ENCODE data around the gene IL4.
"Not testable (repeated sequence)": the region's sequence is repeated elsewhere in the genome, so short reads cannot be mapped to it uniquely, and the experiment has no call there.

Gene IL4

DNA sequence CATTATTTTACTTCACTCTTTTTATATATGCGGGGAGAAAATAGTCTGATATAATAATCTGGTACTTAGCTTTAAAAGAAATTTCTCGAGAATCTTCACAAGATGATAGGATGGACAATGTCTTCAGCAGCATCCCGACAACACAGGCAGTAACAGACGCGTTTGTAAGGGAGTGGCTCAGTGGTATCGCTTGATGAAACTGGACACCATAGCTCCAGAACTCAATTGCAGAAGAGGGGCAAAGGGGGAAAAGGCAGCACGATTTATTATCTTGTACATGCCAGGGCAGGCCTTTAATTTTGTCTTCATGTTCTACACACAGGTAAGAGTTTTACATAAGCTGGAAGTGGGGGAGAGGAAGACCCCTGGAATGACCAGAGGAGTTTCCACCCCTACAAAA lies 15.7 kb downstream of the IL4 start:
- H3K4ac ChIP-seq (ENCODE audit: low read length) = no peak overlapping the region
- no peak overlapping the region for H3K9ac ChIP-seq (ENCODE audit: low read depth, low read length, poor library complexity)
- H3K23ac ChIP-seq (ENCODE audit: low read depth, low read length, poor library complexity) = no peak overlapping the region
- no peaks in the 10 kb centered on the region for H3K27me3 ChIP-seq (ENCODE audit: control insufficient read depth in 3 of 3, insufficient read depth in 3 of 3, low read depth in 1 of 3, low read length in 3 of 3)
- DNase-seq (ENCODE audit: low spot score) = no peak
- H2AK5ac ChIP-seq (ENCODE audit: low read depth, low read length) = no peak overlapping the region
- H3K36me3 ChIP-seq (replicated peaks in 1 of 2; ENCODE audit: control insufficient read depth in 2 of 2, insufficient read depth in 2 of 2, low read length in 2 of 2) = no peaks in the 10 kb centered on the region
- no peak overlapping the region for H3K18ac ChIP-seq (ENCODE audit: low read length)
- H3K27ac ChIP-seq (replicated peaks; ENCODE audit: low read length) = no peak overlapping the region
- no peak overlapping the region for H2BK120ac ChIP-seq (ENCODE audit: low read depth, low read length)
- H2AFZ ChIP-seq (ENCODE audit: low read length) = no peak overlapping the region
- no peaks in the 10 kb centered on the region for H3K79me1 ChIP-seq (ENCODE audit: low read depth, low read length)
- no peak overlapping the region for H3K4me3 ChIP-seq (ENCODE audit: low read length in 2 of 2)
- WGBS, 2 donors (ENCODE audit: extremely low coverage in 2 of 2, insufficient read length in 2 of 2, insufficient replicate concordance in 1 of 2) = no CpG with 5 or more reads among the region's 7 CpGs
- no peak overlapping the region for H2BK15ac ChIP-seq (ENCODE audit: low read length)
- no peak overlapping the region for H2BK5ac ChIP-seq (ENCODE audit: low read length)
- H3K14ac ChIP-seq (ENCODE audit: low read length) = no peak overlapping the region
- H2BK12ac ChIP-seq (ENCODE audit: low read length) = no peak overlapping the region
- no peaks in the 10 kb centered on the region for H3K4me1 ChIP-seq (ENCODE audit: control insufficient read depth in 2 of 2, insufficient read depth in 1 of 2, low read depth in 1 of 2, low read length in 2 of 2)
- no peak overlapping the region for H4K91ac ChIP-seq (ENCODE audit: low read depth, low read length, poor library complexity)
- H3K9me3 ChIP-seq (replicated peaks in 1 of 2; ENCODE audit: control insufficient read depth in 2 of 2, insufficient read depth in 1 of 2, low read depth in 1 of 2, low read length in 2 of 2) = no peaks in the 10 kb centered on the region
- H3K4me2 ChIP-seq (ENCODE audit: insufficient read depth, low read length, poor library complexity, severe bottlenecking) = no peak overlapping the region
- no peak overlapping the region for H4K8ac ChIP-seq (ENCODE audit: low read depth, low read length)

- Histone ChIP-seq H2AK5ac (ENCODE audit: low read depth, low read length) (no peak overlapping the region), H3K9me3 (replicated peaks in 1 of 2; ENCODE audit: control insufficient read depth in 2 of 2, insufficient read depth in 1 of 2, low read depth in 1 of 2, low read length in 2 of 2) (no peaks in the 10 kb centered on the region), H2BK5ac (ENCODE audit: low read length) (no peak overlapping the region), H3K23ac (ENCODE audit: low read depth, low read length, poor library complexity) (no peak overlapping the region), H2AFZ (ENCODE audit: low read length) (no peak overlapping the region), H3K4me2 (ENCODE audit: insufficient read depth, low read length, poor library complexity, severe bottlenecking) (no peak overlapping the region), H3K4ac (ENCODE audit: low read length) (no peak overlapping the region), H2BK120ac (ENCODE audit: low read depth, low read length) (no peak overlapping the region), H2BK15ac (ENCODE audit: low read length) (no peak overlapping the region), H3K27ac (replicated peaks; ENCODE audit: low read length) (no peak overlapping the region), H2BK12ac (ENCODE audit: low read length) (no peak overlapping the region), H3K9ac (ENCODE audit: low read depth, low read length, poor library complexity) (no peak overlapping the region), H3K79me1 (ENCODE audit: low read depth, low read length) (no peaks in the 10 kb centered on the region), H4K91ac (ENCODE audit: low read depth, low read length, poor library complexity) (no peak overlapping the region), H3K4me3 (ENCODE audit: low read length in 2 of 2) (no peak overlapping the region), H3K27me3 (ENCODE audit: control insufficient read depth in 3 of 3, insufficient read depth in 3 of 3, low read depth in 1 of 3, low read length in 3 of 3) (no peaks in the 10 kb centered on the region), H3K4me1 (ENCODE audit: control insufficient read depth in 2 of 2, insufficient read depth in 1 of 2, low read depth in 1 of 2, low read length in 2 of 2) (no peaks in the 10 kb centered on the region), H4K8ac (ENCODE audit: low read depth, low read length) (no peak overlapping the region), H3K14ac (ENCODE audit: low read length) (no peak overlapping the region), H3K18ac (ENCODE audit: low read length) (no peak overlapping the region), H3K36me3 (replicated peaks in 1 of 2; ENCODE audit: control insufficient read depth in 2 of 2, insufficient read depth in 2 of 2, low read length in 2 of 2) (no peaks in the 10 kb centered on the region)
- no CpG with 5 or more reads among the region's 3 CpGs for WGBS, 2 donors (ENCODE audit: extremely low coverage in 2 of 2, insufficient read length in 2 of 2, insufficient replicate concordance in 1 of 2)
- no peak for DNase-seq (ENCODE audit: low spot score)
These were observed 16.4 kb downstream of the IL4 start for GRCh38 chr5:132690156-132690555.

GRCh38 chr5:132691755-132692631 lies 18.2 kb downstream of the IL4 start:
- H3K4me2 ChIP-seq (ENCODE audit: insufficient read depth, low read length, poor library complexity, severe bottlenecking); H3K79me1 ChIP-seq (ENCODE audit: low read depth, low read length); H3K9me3 ChIP-seq (replicated peaks in 1 of 2; ENCODE audit: control insufficient read depth in 2 of 2, insufficient read depth in 1 of 2, low read depth in 1 of 2, low read length in 2 of 2); H3K14ac ChIP-seq (ENCODE audit: low read length); H3K18ac ChIP-seq (ENCODE audit: low read length); H3K36me3 ChIP-seq (replicated peaks in 1 of 2; ENCODE audit: control insufficient read depth in 2 of 2, insufficient read depth in 2 of 2, low read length in 2 of 2); H4K91ac ChIP-seq (ENCODE audit: low read depth, low read length, poor library complexity); H2BK5ac ChIP-seq (ENCODE audit: low read length); H2BK15ac ChIP-seq (ENCODE audit: low read length); H3K27me3 ChIP-seq (ENCODE audit: control insufficient read depth in 3 of 3, insufficient read depth in 3 of 3, low read depth in 1 of 3, low read length in 3 of 3); H2BK12ac ChIP-seq (ENCODE audit: low read length); DNase-seq (ENCODE audit: low spot score); H3K9ac ChIP-seq (ENCODE audit: low read depth, low read length, poor library complexity); H3K27ac ChIP-seq (replicated peaks; ENCODE audit: low read length); H3K4ac ChIP-seq (ENCODE audit: low read length); H2AFZ ChIP-seq (ENCODE audit: low read length); H4K8ac ChIP-seq (ENCODE audit: low read depth, low read length); H3K4me1 ChIP-seq (ENCODE audit: control insufficient read depth in 2 of 2, insufficient read depth in 1 of 2, low read depth in 1 of 2, low read length in 2 of 2); H2BK120ac ChIP-seq (ENCODE audit: low read depth, low read length); H3K4me3 ChIP-seq (ENCODE audit: low read length in 2 of 2); H3K23ac ChIP-seq (ENCODE audit: low read depth, low read length, poor library complexity); H2AK5ac ChIP-seq (ENCODE audit: low read depth, low read length): not testable (repeated sequence)
- whole genome bisulfite sequencing, 2 donors (ENCODE audit: extremely low coverage in 2 of 2, insufficient read length in 2 of 2, insufficient replicate concordance in 1 of 2) = no CpG with 5 or more reads among the region's 5 CpGs

GRCh38 chr5:132692632-132692967 lies 18.8 kb downstream of the IL4 start:
- Histone ChIP-seq H3K23ac (ENCODE audit: low read depth, low read length, poor library complexity) (no peak overlapping the region), H3K27me3 (ENCODE audit: control insufficient read depth in 3 of 3, insufficient read depth in 3 of 3, low read depth in 1 of 3, low read length in 3 of 3) (no peaks in the 10 kb centered on the region), H3K4ac (ENCODE audit: low read length) (no peak overlapping the region), H3K79me1 (ENCODE audit: low read depth, low read length) (no peaks in the 10 kb centered on the region), H3K27ac (replicated peaks; ENCODE audit: low read length) (no peak overlapping the region), H4K91ac (ENCODE audit: low read depth, low read length, poor library complexity) (no peak overlapping the region), H3K18ac (ENCODE audit: low read length) (no peak overlapping the region), H3K14ac (ENCODE audit: low read length) (no peak overlapping the region), H2BK15ac (ENCODE audit: low read length) (no peak overlapping the region), H2AFZ (ENCODE audit: low read length) (no peak overlapping the region), H2BK5ac (ENCODE audit: low read length) (no peak overlapping the region), H3K4me3 (ENCODE audit: low read length in 2 of 2) (no peak overlapping the region), H3K9me3 (replicated peaks in 1 of 2; ENCODE audit: control insufficient read depth in 2 of 2, insufficient read depth in 1 of 2, low read depth in 1 of 2, low read length in 2 of 2) (no peaks in the 10 kb centered on the region), H3K4me2 (ENCODE audit: insufficient read depth, low read length, poor library complexity, severe bottlenecking) (no peak overlapping the region), H2BK12ac (ENCODE audit: low read length) (no peak overlapping the region), H2BK120ac (ENCODE audit: low read depth, low read length) (no peak overlapping the region), H2AK5ac (ENCODE audit: low read depth, low read length) (no peak overlapping the region), H3K4me1 (ENCODE audit: control insufficient read depth in 2 of 2, insufficient read depth in 1 of 2, low read depth in 1 of 2, low read length in 2 of 2) (no peaks in the 10 kb centered on the region), H3K9ac (ENCODE audit: low read depth, low read length, poor library complexity) (no peak overlapping the region), H3K36me3 (replicated peaks in 1 of 2; ENCODE audit: control insufficient read depth in 2 of 2, insufficient read depth in 2 of 2, low read length in 2 of 2) (peaks cover 3 to 7% of the 10 kb centered on the region in 2 donors), H4K8ac (ENCODE audit: low read depth, low read length) (no peak overlapping the region)
- DNase-seq (ENCODE audit: low spot score) = no peak
